Panc1 (cell line): ENCODE data around the gene NSG2. TPM values are rescaled to one million over a fixed set of nuclear protein-coding genes. Genes with fewer than 3 reads are reported as not detected.

Experiments used
- ATAC-seq: fragments of 200-7000 bp; cut with Tn5 transposase; 2 replicates; pipeline ENCODE4 v1.9.1; 2020; ENCODE audit warnings: mild to moderate bottlenecking, moderate library complexity
- BruUV-seq: library from RNA; stranded (reverse); fragments of 400-500 nt; replicated peaks from 2 replicates; lab custom pipeline; 2021; lab: Mats Ljungman, UMichigan
- CTCF ChIA-PET: fragments of 300-600 bp; sonication (Branson Sonifier 250); formaldehyde crosslinking; loops from one replicate; lab custom pipeline; 2022; ENCODE audit warnings: antibody characterized with exemption; lab: Charles Lee
- POLR2A ChIA-PET: fragments of 300-600 bp; sonication (Branson Sonifier 250); formaldehyde crosslinking; loops from one replicate; lab custom pipeline; 2022; ENCODE audit warnings: antibody characterized with exemption; lab: Charles Lee
- DNase-seq: peaks from one replicate; pipeline ENCODE4 v3.0.0-alpha.2; 2010; ENCODE audit warnings: low read depth, low spot score
- H3K27ac ChIP-seq: 2 replicates; pipeline ENCODE4 v1.5.1; 2011; ENCODE audit warnings: mild to moderate bottlenecking, low read length, inconsistent platforms
- H3K27me3 ChIP-seq: fragments of 200-500 bp; sonication (Bioruptor generic); 2 replicates; pipeline ENCODE4 v1.6.0; 2014; ENCODE audit warnings: low read length, inconsistent platforms; ENCODE audit not compliant: control insufficient read depth, insufficient read depth
- H3K36me3 ChIP-seq: fragments of 200-500 bp; sonication (Bioruptor generic); 2 replicates; pipeline ENCODE4 v1.5.1; 2014; ENCODE audit warnings: inconsistent platforms, mild to moderate bottlenecking, low read length, moderate library complexity; ENCODE audit not compliant: control insufficient read depth, insufficient read depth
- H3K4me1 ChIP-seq: 2 replicates; pipeline ENCODE4 v1.5.1; 2011; ENCODE audit warnings: inconsistent platforms, mild to moderate bottlenecking, low read length, moderate library complexity; ENCODE audit not compliant: control insufficient read depth, insufficient read depth
- H3K4me3 ChIP-seq, 2 experiments: 2 replicates each; pipeline ENCODE4 v1.5.1; 2011 to 2012; ENCODE audit warnings: low read depth in 2 of 2, low read length in 2 of 2, mild to moderate bottlenecking in 2 of 2, inconsistent platforms in 1 of 2, moderate library complexity in 1 of 2
- H3K9me3 ChIP-seq: fragments of 200-500 bp; sonication (Bioruptor generic); 2 replicates; pipeline ENCODE4 v1.5.1; 2014; ENCODE audit warnings: low read depth, mild to moderate bottlenecking, inconsistent platforms, low read length, moderate library complexity; ENCODE audit not compliant: control insufficient read depth, insufficient read depth
- CTCF ChIP-seq: fragments of 450-650 bp; IDR thresholded peaks from 2 replicates; pipeline ENCODE4 v1.5.1; 2017; ENCODE audit warnings: mild to moderate bottlenecking
- POLR2AphosphoS5 ChIP-seq: IDR thresholded peaks from 2 replicates; pipeline ENCODE4 v1.6.1; 2012; ENCODE audit warnings: mild to moderate bottlenecking, low read depth, low read length, moderate library complexity
- REST ChIP-seq, 2 experiments: IDR thresholded peaks; 2 replicates each; pipeline ENCODE4 v1.6.1; 2011 to 2012; ENCODE audit warnings: low read depth in 2 of 2, control low read depth in 1 of 2, low read length in 1 of 2, mild to moderate bottlenecking in 1 of 2, moderate library complexity in 1 of 2; ENCODE audit not compliant: insufficient read depth in 1 of 2
- SIN3A ChIP-seq: IDR thresholded peaks from 2 replicates; pipeline ENCODE4 v1.6.1; 2012; ENCODE audit warnings: low read depth, mild to moderate bottlenecking, low read length, moderate library complexity, borderline replicate concordance; ENCODE audit not compliant: insufficient read depth
- TCF7L2 ChIP-seq: IDR thresholded peaks from 2 replicates; pipeline ENCODE4 v1.6.1; 2011; ENCODE audit warnings: mild to moderate bottlenecking, low read depth, low read length, inconsistent platforms
- in situ Hi-C: cut with HindIII; loops from 2 replicates; pipeline ENCODE4 v1.10.0; 2016; ENCODE audit warnings: low sequenced_read_pairs, low pct_unique_long_range_greater_than_20kb
- intact Hi-C: fragments of 100-400 bp; cut with micrococcal nuclease; formaldehyde crosslinking; loops from one replicate; pipeline ENCODE4 v1.10.0; 2022; ENCODE audit not compliant: unreplicated experiment
- total RNA-seq: library from RNA; stranded (reverse); gene quantifications from one replicate; pipeline ENCODE4 v1.2.1, GENCODE V29; 2021; ENCODE audit not compliant: unreplicated experiment

NSG2 gene
- total RNA-seq, 1 experiment from 2014 or later, result not detected

DNA sequence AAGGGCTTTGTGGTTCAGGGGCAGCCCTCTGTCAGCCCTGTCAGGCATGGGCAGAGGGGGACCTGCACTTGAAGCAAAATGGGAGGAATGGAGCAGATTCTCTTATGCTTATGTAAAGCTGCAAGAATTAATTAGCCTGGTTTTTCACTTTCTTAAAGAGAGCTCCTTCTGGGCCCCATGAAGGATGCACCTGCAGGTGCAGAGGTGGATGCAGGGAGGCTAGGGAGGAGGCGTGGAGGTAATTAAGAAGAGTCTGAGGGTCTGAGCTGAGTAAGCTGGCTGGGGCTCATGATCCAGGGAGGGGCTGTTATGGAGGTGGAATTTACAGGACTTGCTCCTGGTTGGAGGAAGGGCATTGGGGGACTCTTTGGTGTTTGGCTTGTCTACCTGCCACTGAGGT, 22.0 kb downstream of the NSG2 start:
- H3K4me3 ChIP-seq, result no peak overlapping the region
- no peaks in the 10 kb centered on the region for H3K36me3 ChIP-seq
- ChIA-PET POLR2A (no interaction called here), CTCF (interaction anchor here (0.6 kb wide), 1 partner anchor 972 kb away, joined by 9 read pairs; no protein-coding TSS in a partner anchor)
- DNase-seq (no peak), ATAC-seq (no peak)
- TF ChIP-seq TCF7L2, result no peak
- TF ChIP-seq POLR2AphosphoS5, result no peak
- no peak for TF ChIP-seq SIN3A
- TF ChIP-seq CTCF, result no peak
- TF ChIP-seq REST (IDR thresholded peaks at IDR 0.05; ENCODE audit: insufficient read depth in 1 of 2, low read depth in 2 of 2, low read length in 1 of 2), result no peak
- H3K27ac ChIP-seq, result no peak overlapping the region
- intact Hi-C loops, result no loop called here
- H3K4me1 ChIP-seq, result no peaks in the 10 kb centered on the region
- peaks cover 7% of the 10 kb centered on the region; the same call in 1 of the 2 replicates for H3K27me3 ChIP-seq
- in situ Hi-C loops, result no loop called here
- no peaks in the 10 kb centered on the region for H3K9me3 ChIP-seq
- BruUV-seq, result no TSS peak

DNA sequence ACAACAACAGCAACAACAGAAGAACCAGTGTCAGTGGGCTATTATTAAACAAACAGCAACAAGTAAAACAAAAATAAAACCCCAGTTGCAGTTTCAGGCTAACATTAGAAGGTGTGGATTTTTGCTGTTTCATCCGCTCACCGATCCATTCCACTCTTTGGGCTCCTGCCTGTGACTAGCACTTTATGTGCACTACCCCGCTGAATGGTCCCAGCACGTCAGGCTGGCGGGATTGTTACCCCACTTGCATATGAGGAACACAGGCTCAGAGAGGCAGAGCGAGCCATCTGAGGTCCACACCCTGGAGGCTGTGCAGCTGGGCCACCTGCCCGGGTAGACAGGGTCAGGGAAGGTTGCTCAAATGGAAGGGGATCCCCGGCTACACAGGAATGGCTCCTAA, 26.0 kb downstream of the NSG2 start:
- no peaks in the 10 kb centered on the region for H3K4me1 ChIP-seq
- no peak overlapping the region for H3K4me3 ChIP-seq
- H3K27me3 ChIP-seq, result no peaks in the 10 kb centered on the region
- no TSS peak for BruUV-seq
- ChIA-PET CTCF (no interaction called here), POLR2A (no interaction called here)
- DNase-seq (no peak), ATAC-seq (no peak)
- no peaks in the 10 kb centered on the region for H3K9me3 ChIP-seq
- no peak overlapping the region for H3K27ac ChIP-seq
- TF ChIP-seq REST (IDR thresholded peaks at IDR 0.05; ENCODE audit: insufficient read depth in 1 of 2, low read depth in 2 of 2, low read length in 1 of 2) (no peak), CTCF (no peak), POLR2AphosphoS5 (no peak), SIN3A (no peak), TCF7L2 (no peak)
- in situ Hi-C loops (no loop called here), intact Hi-C loops (no loop called here)
- no peaks in the 10 kb centered on the region for H3K36me3 ChIP-seq
